Caco-2 (cell line): ENCODE results near the gene BARX1. TPM values are rescaled to one million over a fixed set of nuclear protein-coding genes. Genes with fewer than 3 reads are reported as not detected.

Experiments used
- BruUV-seq: library from RNA; stranded (reverse); fragments of 400-500 nt; replicated peaks from 2 replicates; lab custom pipeline; 2021; lab: Mats Ljungman, UMichigan
- CTCF ChIA-PET: fragments of 300-600 bp; sonication (Branson Sonifier 250); formaldehyde crosslinking; loops from one replicate; lab custom pipeline; 2022; ENCODE audit warnings: antibody characterized with exemption; lab: Charles Lee
- POLR2A ChIA-PET: fragments of 300-600 bp; sonication (Branson Sonifier 250); formaldehyde crosslinking; loops from one replicate; lab custom pipeline; 2022; ENCODE audit warnings: antibody characterized with exemption; lab: Charles Lee
- DNase-seq, 2 experiments: peaks; one replicate each; pipeline versions ENCODE4 v3.0.0 to v3.0.0-alpha.2; 2020 to 2022
- H3K27me3 ChIP-seq: replicated peaks from 2 replicates; pipeline ENCODE4 v1.6.0; 2011; ENCODE audit warnings: low read length; ENCODE audit not compliant: control insufficient read depth, insufficient read depth
- H3K36me3 ChIP-seq: 2 replicates; pipeline ENCODE4 v1.5.1; 2011; ENCODE audit warnings: low read length; ENCODE audit not compliant: control insufficient read depth, insufficient read depth
- H3K4me1 ChIP-seq: fragments of 250-450 bp; sonication (Bioruptor Pico); 2 replicates; pipeline ENCODE4 v1.5.1; 2020; ENCODE audit warnings: mild to moderate bottlenecking
- H3K4me3 ChIP-seq: 2 replicates; pipeline ENCODE4 v1.5.1; 2011; ENCODE audit warnings: low read depth, mild to moderate bottlenecking, control low read depth, low read length
- H3K9me3 ChIP-seq: fragments of 250-450 bp; sonication (Bioruptor Pico); 2 replicates; pipeline ENCODE4 v1.5.1; 2020; ENCODE audit warnings: mild to moderate bottlenecking, moderate library complexity
- H3K27ac Mint-ChIP-seq: one replicate; pipeline ENCODE4 v1.8.0; 2022; ENCODE audit warnings: mixed read lengths; ENCODE audit not compliant: unreplicated experiment
- H3K27me3 Mint-ChIP-seq: one replicate; pipeline ENCODE4 v1.8.0; 2022; ENCODE audit warnings: mixed read lengths; ENCODE audit not compliant: insufficient read depth, unreplicated experiment
- H3K36me3 Mint-ChIP-seq: one replicate; pipeline ENCODE4 v1.8.0; 2022; ENCODE audit warnings: mild to moderate bottlenecking, mixed read lengths; ENCODE audit not compliant: insufficient read depth, unreplicated experiment
- H3K4me1 Mint-ChIP-seq: one replicate; pipeline ENCODE4 v1.8.0; 2022; ENCODE audit warnings: low read depth, mixed read lengths; ENCODE audit not compliant: unreplicated experiment
- H3K4me3 Mint-ChIP-seq: one replicate; pipeline ENCODE4 v1.8.0; 2022; ENCODE audit warnings: mild to moderate bottlenecking, moderate library complexity, mixed read lengths; ENCODE audit not compliant: unreplicated experiment
- H3K9me3 Mint-ChIP-seq: one replicate; pipeline ENCODE4 v1.8.0; 2022; ENCODE audit warnings: mixed read lengths; ENCODE audit not compliant: unreplicated experiment
- CTCF ChIP-seq, 2 experiments: fragments of 200-600 bp in 1 of 2; IDR thresholded peaks; 1 replicate in 1 of 2; 2 replicates in 1 of 2; pipeline versions ENCODE4 v1.5.1 to v1.8.0; 2011 to 2022; ENCODE audit warnings: antibody characterized with exemption in 1 of 2, control low read depth in 1 of 2, inconsistent platforms in 1 of 2, low read depth in 1 of 2, low read length in 1 of 2, mild to moderate bottlenecking in 1 of 2, moderate library complexity in 1 of 2; ENCODE audit not compliant: insufficient read depth in 1 of 2, severe bottlenecking in 1 of 2, unreplicated experiment in 1 of 2
- intact Hi-C: fragments of 100-400 bp; cut with micrococcal nuclease; formaldehyde crosslinking; loops from one replicate; pipeline ENCODE4 v1.10.0; 2022; ENCODE audit not compliant: unreplicated experiment
- total RNA-seq: library from RNA; stranded (reverse); gene quantifications from 2 replicates; pipeline ENCODE4 v1.2.3, GENCODE V29; 2022

The BARX1 gene
- total RNA-seq, 1 experiment from 2014 or later: not detected

DNA sequence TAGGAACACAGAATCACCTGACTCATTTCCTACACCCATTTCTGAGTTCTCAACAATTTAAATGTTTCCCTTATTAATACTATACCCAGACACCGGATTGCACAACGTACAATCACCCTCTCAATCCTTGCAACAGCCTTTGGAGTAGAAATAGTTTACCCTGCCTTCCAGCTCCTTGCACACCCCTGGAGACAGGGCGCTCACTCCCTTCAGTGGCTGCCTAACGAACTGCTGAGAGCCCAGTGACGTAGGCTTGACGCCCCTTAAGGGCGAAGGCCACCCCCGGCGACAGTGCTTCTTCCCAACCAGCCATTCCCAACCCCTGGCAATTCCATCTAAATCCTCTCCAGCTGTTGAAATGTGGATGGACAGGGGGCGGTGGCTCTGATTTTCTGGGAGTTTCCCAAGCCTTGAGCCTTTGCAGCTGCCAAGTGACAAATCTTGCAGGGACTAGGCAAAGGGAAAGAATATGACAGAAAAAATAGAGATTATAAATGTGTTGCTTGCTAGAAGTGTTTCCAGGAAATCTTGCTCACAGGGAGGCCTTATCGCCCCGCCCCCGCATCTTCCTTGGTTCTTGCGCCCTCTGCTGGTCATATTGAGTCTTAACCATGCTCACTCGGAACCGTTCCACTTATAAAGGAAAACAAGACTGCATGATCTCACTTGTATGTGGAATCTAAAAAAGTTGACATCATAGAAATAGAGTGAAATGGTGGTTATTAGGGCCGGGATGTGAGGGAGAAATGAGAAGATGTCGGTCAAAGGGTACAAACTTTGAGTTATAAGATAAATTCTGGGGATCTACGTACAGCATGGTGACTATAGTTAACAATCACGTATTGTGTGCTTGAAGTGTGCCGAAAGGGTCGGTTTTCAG is 7.6 kb upstream of the BARX1 start:
- no peaks in the 10 kb centered on the region for H3K4me1 ChIP-seq
- H3K4me3 Mint-ChIP-seq: no peak overlapping the region
- BruUV-seq: no TSS peak
- no peak overlapping the region for H3K27ac Mint-ChIP-seq
- no peaks in the 10 kb centered on the region for H3K36me3 Mint-ChIP-seq
- H3K4me1 Mint-ChIP-seq: no peaks in the 10 kb centered on the region
- DNase-seq: peak; percentile 48 to 67
- POLR2A ChIA-PET: no interaction called here
- intact Hi-C loops: loop anchor here (1.0 to 2.0 kb wide), 2 partner anchors 142 to 280 kb away; no protein-coding TSS in a partner anchor
- no peaks in the 10 kb centered on the region for H3K36me3 ChIP-seq
- CTCF ChIA-PET: no interaction called here
- no peak overlapping the region for H3K4me3 ChIP-seq
- no peaks in the 10 kb centered on the region for H3K9me3 ChIP-seq
- no peaks in the 10 kb centered on the region for H3K9me3 Mint-ChIP-seq
- H3K27me3 ChIP-seq: no peaks in the 10 kb centered on the region
- peaks cover 9% of the 10 kb centered on the region for H3K27me3 Mint-ChIP-seq
- peak; percentile 40 to 62 for TF ChIP-seq CTCF (IDR thresholded peaks at IDR 0.05; ENCODE audit: insufficient read depth in 1 of 2, low read depth in 1 of 2, low read length in 1 of 2, severe bottlenecking in 1 of 2, unreplicated experiment in 1 of 2)

- Mint-ChIP-seq H3K27me3 (peaks cover 9% of the 10 kb centered on the region), H3K36me3 (no peaks in the 10 kb centered on the region), H3K9me3 (no peaks in the 10 kb centered on the region), H3K27ac (no peak overlapping the region), H3K4me1 (no peaks in the 10 kb centered on the region), H3K4me3 (no peak overlapping the region)
- Histone ChIP-seq H3K9me3 (no peaks in the 10 kb centered on the region), H3K4me3 (no peak overlapping the region), H3K36me3 (no peaks in the 10 kb centered on the region), H3K27me3 (no peaks in the 10 kb centered on the region), H3K4me1 (no peaks in the 10 kb centered on the region)
- no peak for DNase-seq
- intact Hi-C loops: loop anchor here (2.0 kb wide), 1 partner anchor 141 kb away; no protein-coding TSS in a partner anchor
- no TSS peak for BruUV-seq
- ChIA-PET CTCF (no interaction called here), POLR2A (no interaction called here)
- TF ChIP-seq CTCF (IDR thresholded peaks at IDR 0.05; ENCODE audit: insufficient read depth in 1 of 2, low read depth in 1 of 2, low read length in 1 of 2, severe bottlenecking in 1 of 2, unreplicated experiment in 1 of 2): no peak
These were observed 6.9 kb upstream of the BARX1 start for GRCh38 chr9:93962017-93962416.

DNA sequence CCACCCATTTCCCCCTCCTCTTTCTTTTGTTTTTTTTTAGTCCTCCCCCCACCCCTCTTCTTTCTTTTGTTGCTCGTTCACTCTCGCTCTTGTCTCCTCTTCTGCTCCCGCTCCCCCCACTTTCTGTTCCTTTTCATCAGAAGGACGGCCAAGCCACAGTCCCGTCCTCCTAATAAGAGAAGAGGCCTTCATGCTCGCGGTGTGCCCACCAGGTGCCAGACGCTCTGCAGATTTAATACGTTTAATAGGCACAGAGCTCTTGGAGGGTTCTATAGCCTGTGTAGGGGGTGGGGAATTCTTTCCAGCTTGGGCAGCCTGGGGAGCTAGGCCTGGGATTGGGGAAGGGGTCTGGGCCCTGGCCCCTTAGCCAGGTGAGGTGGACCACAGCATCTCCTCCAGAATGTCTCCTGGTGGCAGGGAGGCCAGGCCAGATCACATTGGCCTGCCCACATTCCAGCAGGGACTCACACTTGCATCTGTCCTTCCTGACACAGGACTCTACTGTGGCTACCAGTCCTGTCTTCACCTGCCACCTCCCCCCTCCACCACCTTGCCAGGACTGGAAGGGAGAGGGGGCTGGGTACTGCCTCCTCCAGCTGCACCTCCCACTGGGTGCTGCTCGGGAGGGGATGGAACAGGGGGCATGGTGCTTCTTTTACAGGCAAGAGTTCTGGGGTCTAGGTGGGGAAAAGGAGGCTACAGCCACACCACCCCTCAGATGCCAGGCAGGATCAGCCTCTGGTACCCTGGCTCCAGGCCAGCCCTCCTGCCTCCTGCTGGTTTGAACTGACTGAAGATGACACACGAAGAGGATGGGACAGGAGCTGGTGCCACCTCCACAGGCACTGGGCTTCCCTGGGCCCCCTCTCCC is 6.1 kb upstream of the BARX1 start:
- H3K9me3 ChIP-seq: no peaks in the 10 kb centered on the region
- ChIA-PET CTCF (no interaction called here), POLR2A (no interaction called here)
- no peaks in the 10 kb centered on the region for H3K4me1 Mint-ChIP-seq
- H3K36me3 Mint-ChIP-seq: no peaks in the 10 kb centered on the region
- intact Hi-C loops: no loop called here
- no peak for DNase-seq
- no peak overlapping the region for H3K4me3 ChIP-seq
- H3K36me3 ChIP-seq: no peaks in the 10 kb centered on the region
- TF ChIP-seq CTCF (IDR thresholded peaks at IDR 0.05; ENCODE audit: insufficient read depth in 1 of 2, low read depth in 1 of 2, low read length in 1 of 2, severe bottlenecking in 1 of 2, unreplicated experiment in 1 of 2): no peak
- H3K9me3 Mint-ChIP-seq: no peaks in the 10 kb centered on the region
- H3K27ac Mint-ChIP-seq: no peak overlapping the region
- H3K4me3 Mint-ChIP-seq: no peak overlapping the region
- H3K27me3 ChIP-seq: no peaks in the 10 kb centered on the region
- no peaks in the 10 kb centered on the region for H3K4me1 ChIP-seq
- no TSS peak for BruUV-seq
- H3K27me3 Mint-ChIP-seq: peaks cover 9% of the 10 kb centered on the region
